Upper lobe of right lung (tissue), 1 donor: ENCODE measurements around the gene HDAC7. TPM values are rescaled to one million over a fixed set of nuclear protein-coding genes. Genes with fewer than 3 reads are reported as not detected.

Experiments
- ATAC-seq: fragments of 200-7000 bp; cut with Tn5 transposase; one replicate; pipeline ENCODE4 v1.9.1; 2020; ENCODE audit warnings: mild to moderate bottlenecking, moderate library complexity
- DNase-seq: peaks from one replicate; pipeline ENCODE4 v3.0.0-alpha.2; 2020
- H3K27ac ChIP-seq: fragments of 200-600 bp; one replicate; pipeline ENCODE4 v1.8.0; 2022
- H3K27me3 ChIP-seq: fragments of 200-600 bp; one replicate; pipeline ENCODE4 v1.8.0; 2022; ENCODE audit warnings: mild to moderate bottlenecking
- H3K36me3 ChIP-seq: fragments of 200-600 bp; one replicate; pipeline ENCODE4 v1.8.0; 2022
- H3K4me1 ChIP-seq: fragments of 200-600 bp; one replicate; pipeline ENCODE4 v1.8.0; 2022
- H3K4me3 ChIP-seq: fragments of 200-600 bp; one replicate; pipeline ENCODE4 v1.8.0; 2022; ENCODE audit warnings: mild to moderate bottlenecking
- H3K9me3 ChIP-seq: fragments of 200-600 bp; one replicate; pipeline ENCODE4 v1.8.0; 2022
- CTCF ChIP-seq: fragments of 200-600 bp; IDR thresholded peaks from one replicate; pipeline ENCODE4 v1.8.0; 2022; ENCODE audit warnings: antibody characterized with exemption
- intact Hi-C: fragments of 100-400 bp; cut with DNase I; formaldehyde crosslinking; loops from one replicate; pipeline ENCODE4 v1.11.0; 2022
- total RNA-seq: library from RNA; stranded (reverse); fragmentation: NEBNext Ultra II Directional; extraction: Animal tissue kit (Norgen Biotek cat#: 25700); gene quantifications from one replicate; pipeline ENCODE4 v1.2.1, GENCODE V29; 2021
- donor health status: DM: no; HTN: yes; CAD: no; lungs with severe emphysema.

Gene HDAC7
- total RNA-seq, 1 donor from 2014 or later: 135 TPM

GRCh38 chr12:47858511-47859266, 39.0 kb upstream of the HDAC7 start:
- Histone ChIP-seq H3K4me1 (no peaks in the 10 kb centered on the region), H3K27ac (no peak overlapping the region), H3K27me3 (no peaks in the 10 kb centered on the region), H3K9me3 (no peaks in the 10 kb centered on the region), H3K4me3 (no peak overlapping the region), H3K36me3 (peaks cover 6% of the 10 kb centered on the region)
- DNase-seq: no peak
- TF ChIP-seq CTCF: no peak
- peak; percentile 20 for ATAC-seq
- intact Hi-C loops: no loop called here

- ATAC-seq: peak; percentile 25
- no peak for TF ChIP-seq CTCF
Measured at GRCh38 chr12:47856721-47857575, 37.2 kb upstream of the HDAC7 start.

GRCh38 chr12:47856094-47856493, 36.4 kb upstream of the HDAC7 start:
- no peak for TF ChIP-seq CTCF
- H3K4me3 ChIP-seq: no peak overlapping the region
- H3K4me1 ChIP-seq: peaks cover under 1% of the 10 kb centered on the region
- DNase-seq (no peak), ATAC-seq (no peak)
- H3K27ac ChIP-seq: no peak overlapping the region
- H3K9me3 ChIP-seq: no peaks in the 10 kb centered on the region
- no peaks in the 10 kb centered on the region for H3K27me3 ChIP-seq
- peaks cover 19% of the 10 kb centered on the region for H3K36me3 ChIP-seq
- intact Hi-C loops: no loop called here

More at GRCh38 chr12:47856721-47857575, 37.2 kb upstream of the HDAC7 start:
- Histone ChIP-seq H3K36me3 (peaks cover 17% of the 10 kb centered on the region), H3K27ac (no peak overlapping the region), H3K4me3 (no peak overlapping the region), H3K9me3 (no peaks in the 10 kb centered on the region), H3K27me3 (no peaks in the 10 kb centered on the region), H3K4me1 (no peaks in the 10 kb centered on the region)
- no peak for DNase-seq
- intact Hi-C loops: no loop called here

- Histone ChIP-seq H3K36me3 (peaks cover 21% of the 10 kb centered on the region), H3K4me3 (no peak overlapping the region), H3K4me1 (peaks cover 4% of the 10 kb centered on the region), H3K9me3 (no peaks in the 10 kb centered on the region), H3K27me3 (no peaks in the 10 kb centered on the region), H3K27ac (no peak overlapping the region)
- intact Hi-C loops: no loop called here
- TF ChIP-seq CTCF: no peak
- no peak for DNase-seq
- ATAC-seq: no peak
Measured at GRCh38 chr12:47855502-47855901, 35.8 kb upstream of the HDAC7 start.

GRCh38 chr12:47854531-47854930, 34.8 kb upstream of the HDAC7 start:
- TF ChIP-seq CTCF: no peak
- Histone ChIP-seq H3K4me1 (peaks cover 4% of the 10 kb centered on the region), H3K4me3 (no peak overlapping the region), H3K27me3 (no peaks in the 10 kb centered on the region), H3K27ac (no peak overlapping the region), H3K9me3 (no peaks in the 10 kb centered on the region), H3K36me3 (peaks cover 21% of the 10 kb centered on the region)
- intact Hi-C loops: no loop called here
- ATAC-seq: no peak
- DNase-seq: no peak
